Measurements from ENCODE around the gene SPIB.

Gene SPIB

DNA sequence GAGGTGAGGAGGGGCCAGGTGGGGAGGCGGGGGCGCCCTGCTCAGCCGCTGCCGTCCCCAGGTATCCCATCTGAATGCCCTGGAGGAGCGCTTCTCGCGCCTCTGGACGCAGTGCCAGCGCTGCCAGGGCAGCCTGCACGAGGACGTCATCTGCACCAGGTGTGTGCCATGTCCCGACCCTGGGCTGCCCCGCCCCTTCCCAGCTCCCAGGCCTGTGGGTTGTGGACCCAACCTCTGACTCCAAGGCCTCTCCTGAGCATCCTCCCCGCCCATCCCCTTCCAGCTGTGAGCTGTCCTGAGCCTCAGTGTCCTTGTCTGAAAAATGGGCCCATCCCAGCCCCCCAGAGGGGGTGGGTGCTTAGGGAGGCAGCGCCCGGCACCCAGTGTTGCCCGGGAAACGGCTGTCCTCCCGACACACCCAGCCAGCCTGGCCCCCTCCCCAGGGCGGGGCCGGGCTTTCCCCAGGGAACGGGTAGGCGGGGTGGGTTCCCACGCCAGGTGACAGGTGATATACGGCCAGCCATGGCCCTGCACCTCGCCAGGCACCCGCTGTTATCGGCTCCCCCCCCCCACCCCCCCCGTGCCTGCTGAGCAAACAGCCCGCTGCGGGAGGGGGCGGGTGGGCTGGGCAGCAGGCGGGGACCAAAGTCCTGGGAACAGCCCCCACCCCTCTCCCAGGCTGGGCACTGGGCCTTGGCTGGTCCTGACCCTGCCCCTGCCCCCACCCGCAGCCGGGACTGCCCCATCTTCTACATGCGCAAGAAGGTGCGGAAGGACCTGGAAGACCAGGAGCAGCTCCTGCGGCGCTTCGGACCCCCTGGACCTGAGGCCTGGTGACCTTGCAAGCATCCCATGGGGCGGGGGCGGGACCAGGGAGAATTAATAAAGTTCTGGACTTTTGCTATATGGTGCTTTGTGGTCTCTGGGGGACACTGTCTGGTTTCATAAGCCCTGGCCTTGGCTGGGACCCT lies 1.3 kb upstream of the SPIB start:
- no peaks in the 10 kb centered on the region for H3K36me3 ChIP-seq (ENCODE audit: control insufficient read depth in 1 of 2, insufficient read depth in 2 of 2, low read length in 2 of 2)
- H3K4me3 ChIP-seq (ENCODE audit: low read depth in 1 of 2, low read length in 2 of 2), result no peak overlapping the region
- peaks cover 0 to 4% of the 10 kb centered on the region in 2 donors for H3K4me1 ChIP-seq (ENCODE audit: control insufficient read depth in 1 of 2, insufficient read depth in 2 of 2, low read length in 2 of 2)
- H3K27me3 ChIP-seq (ENCODE audit: control insufficient read depth in 1 of 2, insufficient read depth in 2 of 2, low read length in 2 of 2), result peaks cover 17 to 19% of the 10 kb centered on the region in 2 donors
- H3K27ac ChIP-seq (ENCODE audit: low read depth, low read length), result no peak overlapping the region
- H3K9me3 ChIP-seq (ENCODE audit: control insufficient read depth in 1 of 2, low read length in 2 of 2), result no peaks in the 10 kb centered on the region
- no peak overlapping the region for H3K9ac ChIP-seq (ENCODE audit: low read depth in 1 of 2, low read length in 2 of 2)

DNA sequence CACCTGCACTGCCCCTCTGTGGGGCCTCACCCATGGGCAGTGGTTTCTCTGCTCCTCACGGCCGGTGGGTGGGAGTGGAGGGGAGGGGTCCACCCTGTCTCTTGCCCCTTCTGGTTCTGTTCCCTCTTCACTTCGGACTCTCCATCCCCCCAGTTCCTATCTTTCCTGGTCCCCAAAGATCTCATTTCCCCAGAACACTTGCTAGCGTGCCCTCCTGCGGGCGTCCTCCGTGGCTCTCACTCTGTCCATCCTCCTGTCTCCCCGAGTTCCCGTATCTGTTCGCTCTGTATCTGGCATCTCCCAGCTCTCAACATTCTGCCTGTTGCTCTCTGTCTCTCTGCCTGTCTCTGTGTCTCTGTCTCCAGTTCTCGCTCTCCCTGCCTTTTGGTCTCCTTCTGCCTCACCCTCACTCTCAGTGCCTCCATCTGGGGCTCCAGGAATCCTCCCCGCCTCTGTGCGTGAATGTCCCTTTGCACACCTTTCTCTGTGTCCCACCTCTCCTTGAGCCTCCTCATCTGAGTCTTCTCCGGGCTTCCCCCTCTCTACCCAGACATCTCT lies 363 bp downstream of the SPIB start:
- H3K4me1 ChIP-seq (ENCODE audit: control insufficient read depth in 1 of 2, insufficient read depth in 2 of 2, low read length in 2 of 2), result peaks cover 0 to 8% of the 10 kb centered on the region in 2 donors
- no peaks in the 10 kb centered on the region for H3K9me3 ChIP-seq (ENCODE audit: control insufficient read depth in 1 of 2, low read length in 2 of 2)
- H3K9ac ChIP-seq (ENCODE audit: low read depth in 1 of 2, low read length in 2 of 2), result no peak overlapping the region
- H3K27me3 ChIP-seq (ENCODE audit: control insufficient read depth in 1 of 2, insufficient read depth in 2 of 2, low read length in 2 of 2), result peaks cover 17 to 19% of the 10 kb centered on the region in 2 donors
- H3K4me3 ChIP-seq (ENCODE audit: low read depth in 1 of 2, low read length in 2 of 2), result peak overlapping the region in 1 of 2 donors; percentile 5
- H3K36me3 ChIP-seq (ENCODE audit: control insufficient read depth in 1 of 2, insufficient read depth in 2 of 2, low read length in 2 of 2), result no peaks in the 10 kb centered on the region
- H3K27ac ChIP-seq (ENCODE audit: low read depth, low read length), result no peak overlapping the region

DNA sequence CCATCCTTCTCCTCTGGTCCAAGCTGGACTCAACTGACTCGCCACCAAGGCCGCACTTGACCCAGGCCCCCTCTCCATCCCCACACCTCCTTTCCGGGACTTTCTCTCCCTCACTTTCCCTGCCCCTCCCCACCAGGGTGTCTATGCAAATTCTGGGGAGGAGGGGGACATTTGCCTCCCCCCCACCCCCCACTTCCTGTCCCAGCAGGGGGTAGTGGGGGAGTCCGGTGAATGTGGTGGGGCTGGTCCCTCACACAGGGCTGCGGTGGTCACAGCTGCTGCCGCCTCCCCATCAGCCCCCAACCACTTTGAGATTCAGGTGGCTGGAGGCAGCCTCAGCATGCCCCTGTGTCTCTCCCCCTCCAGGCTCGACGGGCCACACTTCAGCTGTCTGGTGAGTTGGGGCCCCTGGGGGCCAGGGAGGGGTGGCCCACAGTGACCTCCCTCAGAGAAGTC lies 870 bp downstream of the SPIB start:
- Histone ChIP-seq H3K27me3 (ENCODE audit: control insufficient read depth in 1 of 2, insufficient read depth in 2 of 2, low read length in 2 of 2) (peaks cover 17 to 19% of the 10 kb centered on the region in 2 donors), H3K4me3 (ENCODE audit: low read depth in 1 of 2, low read length in 2 of 2) (peak overlapping the region in 1 of 2 donors; percentile 5), H3K4me1 (ENCODE audit: control insufficient read depth in 1 of 2, insufficient read depth in 2 of 2, low read length in 2 of 2) (peaks cover 0 to 8% of the 10 kb centered on the region in 2 donors), H3K9ac (ENCODE audit: low read depth in 1 of 2, low read length in 2 of 2) (no peak overlapping the region), H3K27ac (ENCODE audit: low read depth, low read length) (no peak overlapping the region), H3K9me3 (ENCODE audit: control insufficient read depth in 1 of 2, low read length in 2 of 2) (no peaks in the 10 kb centered on the region), H3K36me3 (ENCODE audit: control insufficient read depth in 1 of 2, insufficient read depth in 2 of 2, low read length in 2 of 2) (no peaks in the 10 kb centered on the region)

DNA sequence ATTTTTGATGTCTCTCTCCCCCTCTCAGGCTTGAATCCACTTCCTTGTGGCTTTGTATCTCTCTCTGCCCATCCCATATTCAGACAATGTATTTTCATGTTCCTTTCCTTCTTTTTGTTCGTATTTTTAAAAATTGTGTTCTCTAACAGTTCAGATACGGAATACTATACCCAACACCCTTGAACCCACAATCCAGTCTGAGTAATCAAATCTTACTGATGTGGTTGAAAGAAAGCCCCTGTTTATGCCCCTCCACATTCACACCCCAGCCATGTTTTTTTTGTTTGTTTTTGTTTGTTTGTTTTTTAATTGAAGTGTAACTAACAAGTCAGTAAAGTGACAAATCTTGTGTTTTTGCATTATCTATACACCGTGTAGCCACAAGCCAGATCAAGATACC lies 1.4 kb downstream of the SPIB start:
- peaks cover 17 to 19% of the 10 kb centered on the region in 2 donors for H3K27me3 ChIP-seq (ENCODE audit: control insufficient read depth in 1 of 2, insufficient read depth in 2 of 2, low read length in 2 of 2)
- H3K9me3 ChIP-seq (ENCODE audit: control insufficient read depth in 1 of 2, low read length in 2 of 2), result no peaks in the 10 kb centered on the region

GRCh38 chr19:50420808-50421207 lies 2.1 kb downstream of the SPIB start:
- Histone ChIP-seq H3K4me1 (ENCODE audit: control insufficient read depth in 1 of 2, insufficient read depth in 2 of 2, low read length in 2 of 2) (peaks cover 0 to 4% of the 10 kb centered on the region in 2 donors), H3K27me3 (ENCODE audit: control insufficient read depth in 1 of 2, insufficient read depth in 2 of 2, low read length in 2 of 2) (peaks cover 17 to 19% of the 10 kb centered on the region in 2 donors), H3K27ac (ENCODE audit: low read depth, low read length) (no peak overlapping the region), H3K36me3 (ENCODE audit: control insufficient read depth in 1 of 2, insufficient read depth in 2 of 2, low read length in 2 of 2) (no peaks in the 10 kb centered on the region), H3K9ac (ENCODE audit: low read depth in 1 of 2, low read length in 2 of 2) (no peak overlapping the region), H3K4me3 (ENCODE audit: low read depth in 1 of 2, low read length in 2 of 2) (no peak overlapping the region), H3K9me3 (ENCODE audit: control insufficient read depth in 1 of 2, low read length in 2 of 2) (no peaks in the 10 kb centered on the region)

More for the DNA sequence above, 1.4 kb downstream of the SPIB start:
- H3K4me1 ChIP-seq (ENCODE audit: control insufficient read depth in 1 of 2, insufficient read depth in 2 of 2, low read length in 2 of 2), result peaks cover 0 to 6% of the 10 kb centered on the region in 2 donors
- H3K36me3 ChIP-seq (ENCODE audit: control insufficient read depth in 1 of 2, insufficient read depth in 2 of 2, low read length in 2 of 2), result no peaks in the 10 kb centered on the region
- H3K27ac ChIP-seq (ENCODE audit: low read depth, low read length), result no peak overlapping the region
- H3K9ac ChIP-seq (ENCODE audit: low read depth in 1 of 2, low read length in 2 of 2), result no peak overlapping the region
- no peak overlapping the region for H3K4me3 ChIP-seq (ENCODE audit: low read depth in 1 of 2, low read length in 2 of 2)

DNA sequence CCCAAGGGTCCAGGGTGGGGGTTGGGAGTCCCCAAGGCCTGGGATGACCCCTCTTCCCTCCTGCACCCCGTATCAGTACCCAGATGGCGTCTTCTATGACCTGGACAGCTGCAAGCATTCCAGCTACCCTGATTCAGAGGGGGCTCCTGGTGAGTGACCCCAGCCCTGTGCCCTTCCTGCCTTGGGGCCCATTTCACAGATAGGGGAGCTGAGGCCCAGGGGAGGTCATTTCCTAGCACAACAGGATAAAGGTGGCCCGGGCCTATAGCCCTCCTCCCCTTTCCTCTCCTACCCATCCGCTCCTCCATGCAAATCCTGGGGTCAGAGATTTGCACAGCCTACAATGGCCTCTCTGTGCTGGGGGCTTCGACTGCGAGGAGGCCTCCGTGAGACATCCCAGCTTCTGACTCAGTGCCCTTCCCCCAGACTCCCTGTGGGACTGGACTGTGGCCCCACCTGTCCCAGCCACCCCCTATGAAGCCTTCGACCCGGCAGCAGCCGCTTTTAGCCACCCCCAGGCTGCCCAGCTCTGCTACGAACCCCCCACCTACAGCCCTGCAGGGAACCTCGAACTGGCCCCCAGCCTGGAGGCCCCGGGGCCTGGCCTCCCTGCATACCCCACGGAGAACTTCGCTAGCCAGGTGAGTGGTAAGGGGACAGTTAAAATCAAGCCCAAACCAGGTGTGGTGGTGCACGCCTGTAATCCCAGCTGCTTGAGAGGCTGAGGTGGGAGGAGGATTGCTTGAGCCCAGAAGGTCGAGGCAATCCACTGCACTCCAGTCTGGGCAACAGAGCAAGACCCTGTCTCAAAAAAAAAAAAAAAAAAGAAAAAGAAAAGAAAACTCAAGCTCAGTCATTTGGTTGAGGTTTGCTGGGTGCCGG lies 3.9 kb downstream of the SPIB start:
- H3K27ac ChIP-seq (ENCODE audit: low read depth, low read length), result no peak overlapping the region
- H3K9me3 ChIP-seq (ENCODE audit: control insufficient read depth in 1 of 2, low read length in 2 of 2), result no peaks in the 10 kb centered on the region
- H3K9ac ChIP-seq (ENCODE audit: low read depth in 1 of 2, low read length in 2 of 2), result no peak overlapping the region
- H3K27me3 ChIP-seq (ENCODE audit: control insufficient read depth in 1 of 2, insufficient read depth in 2 of 2, low read length in 2 of 2), result peaks cover 17 to 19% of the 10 kb centered on the region in 2 donors
- H3K4me3 ChIP-seq (ENCODE audit: low read depth in 1 of 2, low read length in 2 of 2), result no peak overlapping the region
- H3K36me3 ChIP-seq (ENCODE audit: control insufficient read depth in 1 of 2, insufficient read depth in 2 of 2, low read length in 2 of 2), result no peaks in the 10 kb centered on the region
- peaks cover 0 to 4% of the 10 kb centered on the region in 2 donors for H3K4me1 ChIP-seq (ENCODE audit: control insufficient read depth in 1 of 2, insufficient read depth in 2 of 2, low read length in 2 of 2)

GRCh38 chr19:50423279-50424113 lies 4.8 kb downstream of the SPIB start:
- Histone ChIP-seq H3K4me3 (ENCODE audit: low read depth in 1 of 2, low read length in 2 of 2) (no peak overlapping the region), H3K27ac (ENCODE audit: low read depth, low read length) (no peak overlapping the region), H3K27me3 (ENCODE audit: control insufficient read depth in 1 of 2, insufficient read depth in 2 of 2, low read length in 2 of 2) (peaks cover 12 to 19% of the 10 kb centered on the region in 2 donors), H3K36me3 (ENCODE audit: control insufficient read depth in 1 of 2, insufficient read depth in 2 of 2, low read length in 2 of 2) (no peaks in the 10 kb centered on the region), H3K4me1 (ENCODE audit: control insufficient read depth in 1 of 2, insufficient read depth in 2 of 2, low read length in 2 of 2) (peaks cover 4% of the 10 kb centered on the region in 2 donors), H3K9ac (ENCODE audit: low read depth in 1 of 2, low read length in 2 of 2) (no peak overlapping the region), H3K9me3 (ENCODE audit: control insufficient read depth in 1 of 2, low read length in 2 of 2) (no peaks in the 10 kb centered on the region)

GRCh38 chr19:50425581-50425980 lies 6.8 kb downstream of the SPIB start:
- Histone ChIP-seq H3K4me1 (ENCODE audit: control insufficient read depth in 1 of 2, insufficient read depth in 2 of 2, low read length in 2 of 2) (peaks cover 4% of the 10 kb centered on the region in 2 donors), H3K36me3 (ENCODE audit: control insufficient read depth in 1 of 2, insufficient read depth in 2 of 2, low read length in 2 of 2) (no peaks in the 10 kb centered on the region), H3K9ac (ENCODE audit: low read depth in 1 of 2, low read length in 2 of 2) (no peak overlapping the region), H3K27me3 (ENCODE audit: control insufficient read depth in 1 of 2, insufficient read depth in 2 of 2, low read length in 2 of 2) (peaks cover under 1 to 7% of the 10 kb centered on the region in 2 donors), H3K4me3 (ENCODE audit: low read depth in 1 of 2, low read length in 2 of 2) (no peak overlapping the region), H3K9me3 (ENCODE audit: control insufficient read depth in 1 of 2, low read length in 2 of 2) (no peaks in the 10 kb centered on the region), H3K27ac (ENCODE audit: low read depth, low read length) (no peak overlapping the region)

- Histone ChIP-seq H3K27ac (ENCODE audit: low read depth, low read length) (no peak overlapping the region), H3K27me3 (ENCODE audit: control insufficient read depth in 1 of 2, insufficient read depth in 2 of 2, low read length in 2 of 2) (peaks cover 6 to 7% of the 10 kb centered on the region in 2 donors), H3K36me3 (ENCODE audit: control insufficient read depth in 1 of 2, insufficient read depth in 2 of 2, low read length in 2 of 2) (no peaks in the 10 kb centered on the region), H3K9ac (ENCODE audit: low read depth in 1 of 2, low read length in 2 of 2) (peak overlapping the region in 1 of 2 donors; percentile 25), H3K4me1 (ENCODE audit: control insufficient read depth in 1 of 2, insufficient read depth in 2 of 2, low read length in 2 of 2) (peaks cover 7 to 16% of the 10 kb centered on the region in 2 donors), H3K9me3 (ENCODE audit: control insufficient read depth in 1 of 2, low read length in 2 of 2) (no peaks in the 10 kb centered on the region), H3K4me3 (ENCODE audit: low read depth in 1 of 2, low read length in 2 of 2) (peak overlapping the region; percentile 45 to 52)
Observed at GRCh38 chr19:50427318-50427925, 8.7 kb downstream of the SPIB start.
